Neural crest cell (in vitro differentiated cells): ENCODE measurements around the gene OPRL1. TPM values are rescaled to one million over a fixed set of nuclear protein-coding genes. Genes with fewer than 3 reads are reported as not detected.

ENCODE experiments used
- DNase-seq: peaks from one replicate; pipeline ENCODE4 v3.0.0; 2021; ENCODE audit warnings: low read depth, mixed read lengths, low spot score
- H3K27ac Mint-ChIP-seq: one replicate; pipeline ENCODE4 v1.8.0; 2021; ENCODE audit warnings: mild to moderate bottlenecking, mixed read lengths; ENCODE audit not compliant: unreplicated experiment
- H3K27me3 Mint-ChIP-seq: 2 replicates; pipeline ENCODE4 v1.8.0; 2021; ENCODE audit warnings: low read depth, mild to moderate bottlenecking, mixed read lengths
- H3K36me3 Mint-ChIP-seq: 2 replicates; pipeline ENCODE4 v1.8.0; 2021; ENCODE audit warnings: low read depth, mild to moderate bottlenecking, mixed read lengths
- H3K4me1 Mint-ChIP-seq: 2 replicates; pipeline ENCODE4 v1.8.0; 2021; ENCODE audit warnings: mixed read lengths
- H3K4me3 Mint-ChIP-seq: one replicate; pipeline ENCODE4 v1.8.0; 2021; ENCODE audit warnings: mild to moderate bottlenecking, mixed read lengths
- H3K9me3 Mint-ChIP-seq: 2 replicates; pipeline ENCODE4 v1.8.0; 2021; ENCODE audit warnings: mixed read lengths
- total RNA-seq: library from RNA; stranded (reverse); gene quantifications from 2 replicates; pipeline ENCODE4 v1.2.1, GENCODE V29; 2021
- TF ChIP-seq, protein P1 (sequence below): fragments of 200-600 bp; sonication (generic); conservative IDR thresholded peaks from 2 replicates; pipeline ENCODE4 v1.5.0; 2021; ENCODE audit warnings: antibody characterized with exemption, mild to moderate bottlenecking

Gene OPRL1
- total RNA-seq, 1 donor from 2014 or later, result 0.96 TPM

DNA sequence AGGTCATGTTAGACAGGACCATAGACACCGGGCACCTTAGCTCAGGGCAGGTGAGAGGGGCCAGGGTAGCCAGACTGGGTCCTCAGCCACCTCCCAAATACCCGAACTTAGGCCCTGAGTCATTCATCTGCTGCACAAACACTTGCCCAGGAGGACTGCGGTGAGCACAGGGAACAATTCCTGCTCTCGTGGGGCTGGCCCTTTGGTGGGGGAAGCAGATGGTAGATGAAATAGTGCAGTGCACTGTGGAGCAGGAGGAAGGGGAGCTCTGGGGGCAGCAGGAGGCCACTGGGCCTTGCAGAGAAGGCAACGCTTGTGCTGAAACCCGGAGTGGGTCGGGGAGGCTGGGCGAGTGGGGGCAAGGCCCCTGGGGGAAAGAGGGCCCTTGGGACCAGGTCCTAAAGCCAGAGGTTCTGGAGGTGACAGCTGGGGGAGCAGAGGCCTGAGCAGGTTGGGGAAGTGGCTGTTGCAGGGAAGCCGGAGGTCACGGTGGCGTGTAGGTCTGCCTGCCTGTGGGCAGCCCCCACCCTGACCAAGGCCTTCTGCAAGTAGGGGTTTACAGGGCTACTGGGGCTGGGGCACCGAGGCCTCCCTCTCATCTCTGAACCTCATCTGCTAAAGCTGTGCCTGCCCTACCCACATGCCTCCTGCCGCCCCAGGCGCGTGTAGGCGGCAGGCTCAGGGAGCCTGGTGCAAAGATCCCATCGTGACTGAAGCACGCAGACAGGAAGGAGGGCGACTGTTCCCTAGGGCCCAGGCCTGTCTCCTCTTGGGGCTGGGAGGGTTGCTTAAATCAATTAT, 32.2 kb downstream of the OPRL1 start:
- DNase-seq, result no peak
- no peak overlapping the region for H3K27ac Mint-ChIP-seq
- no peak overlapping the region for H3K4me3 Mint-ChIP-seq
- no peaks in the 10 kb centered on the region for H3K27me3 Mint-ChIP-seq
- H3K9me3 Mint-ChIP-seq, result no peaks in the 10 kb centered on the region
- H3K36me3 Mint-ChIP-seq, result no peaks in the 10 kb centered on the region
- TF ChIP-seq, protein P1, sequence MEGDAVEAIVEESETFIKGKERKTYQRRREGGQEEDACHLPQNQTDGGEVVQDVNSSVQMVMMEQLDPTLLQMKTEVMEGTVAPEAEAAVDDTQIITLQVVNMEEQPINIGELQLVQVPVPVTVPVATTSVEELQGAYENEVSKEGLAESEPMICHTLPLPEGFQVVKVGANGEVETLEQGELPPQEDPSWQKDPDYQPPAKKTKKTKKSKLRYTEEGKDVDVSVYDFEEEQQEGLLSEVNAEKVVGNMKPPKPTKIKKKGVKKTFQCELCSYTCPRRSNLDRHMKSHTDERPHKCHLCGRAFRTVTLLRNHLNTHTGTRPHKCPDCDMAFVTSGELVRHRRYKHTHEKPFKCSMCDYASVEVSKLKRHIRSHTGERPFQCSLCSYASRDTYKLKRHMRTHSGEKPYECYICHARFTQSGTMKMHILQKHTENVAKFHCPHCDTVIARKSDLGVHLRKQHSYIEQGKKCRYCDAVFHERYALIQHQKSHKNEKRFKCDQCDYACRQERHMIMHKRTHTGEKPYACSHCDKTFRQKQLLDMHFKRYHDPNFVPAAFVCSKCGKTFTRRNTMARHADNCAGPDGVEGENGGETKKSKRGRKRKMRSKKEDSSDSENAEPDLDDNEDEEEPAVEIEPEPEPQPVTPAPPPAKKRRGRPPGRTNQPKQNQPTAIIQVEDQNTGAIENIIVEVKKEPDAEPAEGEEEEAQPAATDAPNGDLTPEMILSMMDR, result no peak
- no peaks in the 10 kb centered on the region for H3K4me1 Mint-ChIP-seq

DNA sequence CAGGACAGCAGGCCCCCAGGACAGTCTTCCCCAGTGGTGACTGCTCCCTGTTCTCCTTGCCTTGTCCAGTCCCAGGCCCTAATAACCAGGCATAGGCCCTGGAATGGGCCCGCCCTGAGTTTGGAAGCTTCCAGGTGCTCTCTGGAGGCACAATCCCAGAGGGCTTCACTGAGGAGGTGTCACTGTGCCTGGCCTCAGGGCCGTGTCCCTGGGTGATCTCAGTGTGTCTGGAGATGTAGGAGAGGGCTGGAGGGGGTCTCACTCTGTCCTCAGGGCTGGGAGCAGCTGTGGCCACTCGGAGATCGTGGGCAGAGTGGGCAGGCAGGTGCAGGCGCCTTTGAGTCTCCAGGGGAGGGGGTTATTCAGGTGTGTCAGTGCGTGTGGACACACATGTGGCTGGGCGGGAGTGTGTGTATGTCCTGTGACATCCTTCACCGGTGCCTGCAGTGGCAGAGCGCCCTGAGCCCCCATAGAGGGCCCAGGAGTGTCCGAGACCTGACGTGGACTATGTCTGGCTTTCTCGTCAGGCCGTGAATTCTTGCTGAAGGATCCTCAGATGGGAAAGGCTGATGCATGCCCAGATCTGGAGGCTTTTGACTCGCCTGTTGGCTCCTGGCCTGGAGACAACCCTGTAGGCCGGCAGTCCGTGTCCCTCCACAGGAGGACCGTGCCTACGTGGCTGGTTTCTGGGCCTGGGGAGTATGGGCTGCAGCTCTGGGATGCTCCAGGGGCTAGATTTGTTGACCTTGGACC, 33.0 kb downstream of the OPRL1 start:
- no peak overlapping the region for H3K4me3 Mint-ChIP-seq
- no peak for DNase-seq
- H3K9me3 Mint-ChIP-seq, result no peaks in the 10 kb centered on the region
- H3K4me1 Mint-ChIP-seq, result no peaks in the 10 kb centered on the region
- H3K36me3 Mint-ChIP-seq, result no peaks in the 10 kb centered on the region
- peak overlapping the region; percentile 27 for H3K27ac Mint-ChIP-seq
- TF ChIP-seq, protein P1, result no peak
- no peaks in the 10 kb centered on the region for H3K27me3 Mint-ChIP-seq

DNA sequence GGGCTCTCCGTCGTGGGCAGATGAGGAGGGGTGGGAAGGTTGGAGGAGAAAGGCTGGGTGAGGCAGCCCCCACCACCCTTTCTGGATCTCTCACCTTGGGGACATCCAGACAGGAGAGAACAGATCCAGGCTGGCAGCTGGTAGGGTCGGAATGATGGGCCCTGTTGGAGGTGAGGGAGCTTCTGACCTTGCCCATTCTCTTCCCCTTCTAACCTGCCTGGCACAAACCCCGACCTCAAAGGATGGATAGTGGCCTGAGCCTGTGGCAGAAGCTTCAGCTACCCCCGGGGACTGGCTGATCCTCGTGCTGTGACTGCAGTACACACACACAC, 33.5 kb downstream of the OPRL1 start:
- Mint-ChIP-seq H3K9me3 (no peaks in the 10 kb centered on the region), H3K27ac (no peak overlapping the region), H3K36me3 (no peaks in the 10 kb centered on the region), H3K4me3 (no peak overlapping the region), H3K4me1 (no peaks in the 10 kb centered on the region), H3K27me3 (no peaks in the 10 kb centered on the region)
- no peak for DNase-seq
- TF ChIP-seq, protein P1, result no peak

DNA sequence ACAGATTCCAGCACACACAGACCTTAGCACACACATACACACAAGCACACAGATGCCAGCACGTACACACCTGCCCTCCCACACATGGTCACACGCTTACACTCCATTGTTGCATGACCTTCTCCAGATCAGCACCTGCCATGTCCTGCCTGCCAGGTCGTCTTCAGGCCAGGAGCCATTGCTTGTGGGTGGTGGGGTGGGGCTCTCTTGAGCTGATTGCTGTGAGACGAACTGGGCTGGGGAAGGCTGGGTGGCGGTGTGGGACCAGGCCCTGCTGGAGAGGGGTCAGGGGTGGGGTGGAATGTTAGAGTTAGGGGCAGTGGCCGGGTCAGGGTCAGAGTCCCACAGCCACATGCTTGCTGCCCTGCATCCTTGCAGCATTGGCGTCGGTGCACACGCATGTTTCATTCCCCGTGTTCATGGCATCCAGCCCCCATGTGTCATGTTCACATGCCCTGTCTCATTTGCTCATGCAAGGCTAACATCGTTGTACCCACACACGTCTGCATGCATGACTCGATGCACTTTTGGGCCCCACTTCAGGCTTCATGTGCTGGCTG, 34.0 kb downstream of the OPRL1 start:
- Mint-ChIP-seq H3K27me3 (no peaks in the 10 kb centered on the region), H3K4me1 (no peaks in the 10 kb centered on the region), H3K9me3 (no peaks in the 10 kb centered on the region), H3K27ac (no peak overlapping the region), H3K4me3 (no peak overlapping the region), H3K36me3 (no peaks in the 10 kb centered on the region)
- DNase-seq, result no peak
- TF ChIP-seq, protein P1, result no peak

DNA sequence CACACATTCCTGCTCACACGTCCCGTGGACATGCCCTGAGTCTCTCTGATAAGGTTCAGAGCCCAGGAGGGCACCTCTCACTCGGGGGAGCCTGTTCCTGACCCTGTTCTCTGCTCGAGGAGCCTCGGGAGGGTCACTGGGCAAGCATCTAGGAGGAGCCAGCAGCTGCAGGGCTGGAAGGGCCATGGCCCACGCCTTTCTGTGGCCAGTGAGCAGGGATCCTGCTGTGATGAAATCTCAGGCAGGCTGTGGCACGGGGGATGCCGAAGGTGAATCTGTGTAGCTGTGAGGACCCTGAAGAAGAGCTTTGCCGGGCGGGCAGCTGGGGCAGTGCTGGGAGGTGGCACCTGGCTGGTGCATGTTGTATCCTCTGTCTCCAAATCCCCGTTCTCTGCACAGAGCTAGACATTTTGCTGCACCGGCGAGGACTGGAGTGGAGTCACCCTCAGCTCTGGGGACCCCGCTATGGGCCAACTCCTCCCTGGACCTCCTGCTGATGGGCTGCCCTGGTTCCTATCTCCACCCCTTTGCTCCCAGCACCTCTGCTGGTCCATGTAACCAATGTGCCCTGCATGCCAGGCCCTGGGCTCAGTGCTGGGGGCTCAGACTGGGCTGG, 34.6 kb downstream of the OPRL1 start:
- Mint-ChIP-seq H3K4me3 (no peak overlapping the region), H3K36me3 (no peaks in the 10 kb centered on the region), H3K27me3 (no peaks in the 10 kb centered on the region), H3K27ac (no peak overlapping the region), H3K9me3 (no peaks in the 10 kb centered on the region), H3K4me1 (no peaks in the 10 kb centered on the region)
- DNase-seq, result no peak
- TF ChIP-seq, protein P1, result no peak
